GM23338 (cell line): ENCODE measurements around the gene TSPO2.

ENCODE experiments used
- EZH2 ChIP-seq: fragments of 200-600 bp; sonication (generic); IDR thresholded peaks from one replicate; pipeline ENCODE4 v1.8.0; 2017; ENCODE audit warnings: antibody characterized with exemption, mild to moderate bottlenecking, low read depth; ENCODE audit not compliant: unreplicated experiment
- EZH2phosphoT487 ChIP-seq: fragments of 200-600 bp; sonication (generic); IDR thresholded peaks from one replicate; pipeline ENCODE4 v1.8.1; 2018; ENCODE audit warnings: antibody characterized with exemption; ENCODE audit not compliant: unreplicated experiment
- POLR2AphosphoS5 ChIP-seq: IDR thresholded peaks from 2 replicates; pipeline ENCODE4 v1.6.1; 2016; ENCODE audit warnings: antibody characterized with exemption, low read depth
- ZNF114 ChIP-seq: fragments of 250-450 bp; sonication (Bioruptor Pico); IDR thresholded peaks from 2 replicates; pipeline ENCODE4 v1.5.0; 2020; ENCODE audit warnings: mild to moderate bottlenecking, moderate library complexity
- ZNF331 ChIP-seq: fragments of 250-450 bp; sonication (Bioruptor Pico); IDR thresholded peaks from 2 replicates; pipeline ENCODE4 v1.5.0; 2020; ENCODE audit warnings: low read depth, mild to moderate bottlenecking, moderate library complexity
- TF ChIP-seq, protein P1 (sequence below), 2 experiments: fragments of 200-600 bp in 1 of 2; sonication (generic) in 1 of 2; conservative IDR thresholded peaks; 2 replicates each; pipeline versions ENCODE4 v1.5.1 to v1.6.1; 2016 to 2017; ENCODE audit warnings: antibody characterized with exemption in 2 of 2, low read depth in 2 of 2, mild to moderate bottlenecking in 2 of 2, moderate library complexity in 1 of 2
- TF ChIP-seq, protein P2 (sequence below): IDR thresholded peaks from 2 replicates; pipeline ENCODE4 v1.6.1; 2016; ENCODE audit warnings: antibody characterized with exemption
- TF ChIP-seq, protein P3 (sequence below): IDR thresholded peaks from one replicate; pipeline ENCODE4 v1.6.1; 2018; ENCODE audit warnings: antibody characterized with exemption; ENCODE audit not compliant: unreplicated experiment
- TF ChIP-seq, protein P4 (sequence below): fragments of 250-450 bp; sonication (Bioruptor Pico); IDR thresholded peaks from 2 replicates; pipeline ENCODE4 v1.5.0; 2020; ENCODE audit warnings: mild to moderate bottlenecking, moderate library complexity

DNA sequence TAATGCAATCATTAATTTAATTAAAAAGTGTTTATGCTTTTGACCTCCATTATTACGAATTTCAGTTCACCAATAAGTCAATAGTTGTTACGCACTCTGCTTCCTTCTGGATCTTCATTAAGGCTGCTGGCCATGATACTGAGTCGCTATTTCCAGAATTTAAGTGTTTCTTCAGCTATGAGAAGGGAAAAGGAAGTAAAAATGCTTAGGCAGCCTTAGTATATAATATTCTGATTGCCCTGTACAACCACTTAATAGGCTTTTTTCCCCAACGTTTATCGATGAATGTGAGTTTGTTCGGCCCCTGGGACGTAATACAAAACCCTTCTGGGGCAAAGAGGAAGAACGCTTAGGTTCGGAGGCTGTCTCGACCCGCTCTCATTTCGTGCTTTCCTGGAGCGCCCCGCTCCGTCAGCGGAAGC, 29.2 kb downstream of the TSPO2 start:
- TF ChIP-seq, protein P1, sequence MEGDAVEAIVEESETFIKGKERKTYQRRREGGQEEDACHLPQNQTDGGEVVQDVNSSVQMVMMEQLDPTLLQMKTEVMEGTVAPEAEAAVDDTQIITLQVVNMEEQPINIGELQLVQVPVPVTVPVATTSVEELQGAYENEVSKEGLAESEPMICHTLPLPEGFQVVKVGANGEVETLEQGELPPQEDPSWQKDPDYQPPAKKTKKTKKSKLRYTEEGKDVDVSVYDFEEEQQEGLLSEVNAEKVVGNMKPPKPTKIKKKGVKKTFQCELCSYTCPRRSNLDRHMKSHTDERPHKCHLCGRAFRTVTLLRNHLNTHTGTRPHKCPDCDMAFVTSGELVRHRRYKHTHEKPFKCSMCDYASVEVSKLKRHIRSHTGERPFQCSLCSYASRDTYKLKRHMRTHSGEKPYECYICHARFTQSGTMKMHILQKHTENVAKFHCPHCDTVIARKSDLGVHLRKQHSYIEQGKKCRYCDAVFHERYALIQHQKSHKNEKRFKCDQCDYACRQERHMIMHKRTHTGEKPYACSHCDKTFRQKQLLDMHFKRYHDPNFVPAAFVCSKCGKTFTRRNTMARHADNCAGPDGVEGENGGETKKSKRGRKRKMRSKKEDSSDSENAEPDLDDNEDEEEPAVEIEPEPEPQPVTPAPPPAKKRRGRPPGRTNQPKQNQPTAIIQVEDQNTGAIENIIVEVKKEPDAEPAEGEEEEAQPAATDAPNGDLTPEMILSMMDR (conservative IDR thresholded peaks at IDR 0.05; ENCODE audit: low read depth in 2 of 2), result no peak
- no peak for TF ChIP-seq ZNF114 (CRISPR knock-in tag)
- no peak for TF ChIP-seq EZH2
- TF ChIP-seq ZNF331, result no peak
- no peak for TF ChIP-seq POLR2AphosphoS5
- TF ChIP-seq, protein P2, sequence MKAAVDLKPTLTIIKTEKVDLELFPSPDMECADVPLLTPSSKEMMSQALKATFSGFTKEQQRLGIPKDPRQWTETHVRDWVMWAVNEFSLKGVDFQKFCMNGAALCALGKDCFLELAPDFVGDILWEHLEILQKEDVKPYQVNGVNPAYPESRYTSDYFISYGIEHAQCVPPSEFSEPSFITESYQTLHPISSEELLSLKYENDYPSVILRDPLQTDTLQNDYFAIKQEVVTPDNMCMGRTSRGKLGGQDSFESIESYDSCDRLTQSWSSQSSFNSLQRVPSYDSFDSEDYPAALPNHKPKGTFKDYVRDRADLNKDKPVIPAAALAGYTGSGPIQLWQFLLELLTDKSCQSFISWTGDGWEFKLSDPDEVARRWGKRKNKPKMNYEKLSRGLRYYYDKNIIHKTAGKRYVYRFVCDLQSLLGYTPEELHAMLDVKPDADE, result no peak
- TF ChIP-seq EZH2phosphoT487, result no peak
- TF ChIP-seq, protein P3, sequence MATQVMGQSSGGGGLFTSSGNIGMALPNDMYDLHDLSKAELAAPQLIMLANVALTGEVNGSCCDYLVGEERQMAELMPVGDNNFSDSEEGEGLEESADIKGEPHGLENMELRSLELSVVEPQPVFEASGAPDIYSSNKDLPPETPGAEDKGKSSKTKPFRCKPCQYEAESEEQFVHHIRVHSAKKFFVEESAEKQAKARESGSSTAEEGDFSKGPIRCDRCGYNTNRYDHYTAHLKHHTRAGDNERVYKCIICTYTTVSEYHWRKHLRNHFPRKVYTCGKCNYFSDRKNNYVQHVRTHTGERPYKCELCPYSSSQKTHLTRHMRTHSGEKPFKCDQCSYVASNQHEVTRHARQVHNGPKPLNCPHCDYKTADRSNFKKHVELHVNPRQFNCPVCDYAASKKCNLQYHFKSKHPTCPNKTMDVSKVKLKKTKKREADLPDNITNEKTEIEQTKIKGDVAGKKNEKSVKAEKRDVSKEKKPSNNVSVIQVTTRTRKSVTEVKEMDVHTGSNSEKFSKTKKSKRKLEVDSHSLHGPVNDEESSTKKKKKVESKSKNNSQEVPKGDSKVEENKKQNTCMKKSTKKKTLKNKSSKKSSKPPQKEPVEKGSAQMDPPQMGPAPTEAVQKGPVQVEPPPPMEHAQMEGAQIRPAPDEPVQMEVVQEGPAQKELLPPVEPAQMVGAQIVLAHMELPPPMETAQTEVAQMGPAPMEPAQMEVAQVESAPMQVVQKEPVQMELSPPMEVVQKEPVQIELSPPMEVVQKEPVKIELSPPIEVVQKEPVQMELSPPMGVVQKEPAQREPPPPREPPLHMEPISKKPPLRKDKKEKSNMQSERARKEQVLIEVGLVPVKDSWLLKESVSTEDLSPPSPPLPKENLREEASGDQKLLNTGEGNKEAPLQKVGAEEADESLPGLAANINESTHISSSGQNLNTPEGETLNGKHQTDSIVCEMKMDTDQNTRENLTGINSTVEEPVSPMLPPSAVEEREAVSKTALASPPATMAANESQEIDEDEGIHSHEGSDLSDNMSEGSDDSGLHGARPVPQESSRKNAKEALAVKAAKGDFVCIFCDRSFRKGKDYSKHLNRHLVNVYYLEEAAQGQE, result no peak
- TF ChIP-seq, protein P4, sequence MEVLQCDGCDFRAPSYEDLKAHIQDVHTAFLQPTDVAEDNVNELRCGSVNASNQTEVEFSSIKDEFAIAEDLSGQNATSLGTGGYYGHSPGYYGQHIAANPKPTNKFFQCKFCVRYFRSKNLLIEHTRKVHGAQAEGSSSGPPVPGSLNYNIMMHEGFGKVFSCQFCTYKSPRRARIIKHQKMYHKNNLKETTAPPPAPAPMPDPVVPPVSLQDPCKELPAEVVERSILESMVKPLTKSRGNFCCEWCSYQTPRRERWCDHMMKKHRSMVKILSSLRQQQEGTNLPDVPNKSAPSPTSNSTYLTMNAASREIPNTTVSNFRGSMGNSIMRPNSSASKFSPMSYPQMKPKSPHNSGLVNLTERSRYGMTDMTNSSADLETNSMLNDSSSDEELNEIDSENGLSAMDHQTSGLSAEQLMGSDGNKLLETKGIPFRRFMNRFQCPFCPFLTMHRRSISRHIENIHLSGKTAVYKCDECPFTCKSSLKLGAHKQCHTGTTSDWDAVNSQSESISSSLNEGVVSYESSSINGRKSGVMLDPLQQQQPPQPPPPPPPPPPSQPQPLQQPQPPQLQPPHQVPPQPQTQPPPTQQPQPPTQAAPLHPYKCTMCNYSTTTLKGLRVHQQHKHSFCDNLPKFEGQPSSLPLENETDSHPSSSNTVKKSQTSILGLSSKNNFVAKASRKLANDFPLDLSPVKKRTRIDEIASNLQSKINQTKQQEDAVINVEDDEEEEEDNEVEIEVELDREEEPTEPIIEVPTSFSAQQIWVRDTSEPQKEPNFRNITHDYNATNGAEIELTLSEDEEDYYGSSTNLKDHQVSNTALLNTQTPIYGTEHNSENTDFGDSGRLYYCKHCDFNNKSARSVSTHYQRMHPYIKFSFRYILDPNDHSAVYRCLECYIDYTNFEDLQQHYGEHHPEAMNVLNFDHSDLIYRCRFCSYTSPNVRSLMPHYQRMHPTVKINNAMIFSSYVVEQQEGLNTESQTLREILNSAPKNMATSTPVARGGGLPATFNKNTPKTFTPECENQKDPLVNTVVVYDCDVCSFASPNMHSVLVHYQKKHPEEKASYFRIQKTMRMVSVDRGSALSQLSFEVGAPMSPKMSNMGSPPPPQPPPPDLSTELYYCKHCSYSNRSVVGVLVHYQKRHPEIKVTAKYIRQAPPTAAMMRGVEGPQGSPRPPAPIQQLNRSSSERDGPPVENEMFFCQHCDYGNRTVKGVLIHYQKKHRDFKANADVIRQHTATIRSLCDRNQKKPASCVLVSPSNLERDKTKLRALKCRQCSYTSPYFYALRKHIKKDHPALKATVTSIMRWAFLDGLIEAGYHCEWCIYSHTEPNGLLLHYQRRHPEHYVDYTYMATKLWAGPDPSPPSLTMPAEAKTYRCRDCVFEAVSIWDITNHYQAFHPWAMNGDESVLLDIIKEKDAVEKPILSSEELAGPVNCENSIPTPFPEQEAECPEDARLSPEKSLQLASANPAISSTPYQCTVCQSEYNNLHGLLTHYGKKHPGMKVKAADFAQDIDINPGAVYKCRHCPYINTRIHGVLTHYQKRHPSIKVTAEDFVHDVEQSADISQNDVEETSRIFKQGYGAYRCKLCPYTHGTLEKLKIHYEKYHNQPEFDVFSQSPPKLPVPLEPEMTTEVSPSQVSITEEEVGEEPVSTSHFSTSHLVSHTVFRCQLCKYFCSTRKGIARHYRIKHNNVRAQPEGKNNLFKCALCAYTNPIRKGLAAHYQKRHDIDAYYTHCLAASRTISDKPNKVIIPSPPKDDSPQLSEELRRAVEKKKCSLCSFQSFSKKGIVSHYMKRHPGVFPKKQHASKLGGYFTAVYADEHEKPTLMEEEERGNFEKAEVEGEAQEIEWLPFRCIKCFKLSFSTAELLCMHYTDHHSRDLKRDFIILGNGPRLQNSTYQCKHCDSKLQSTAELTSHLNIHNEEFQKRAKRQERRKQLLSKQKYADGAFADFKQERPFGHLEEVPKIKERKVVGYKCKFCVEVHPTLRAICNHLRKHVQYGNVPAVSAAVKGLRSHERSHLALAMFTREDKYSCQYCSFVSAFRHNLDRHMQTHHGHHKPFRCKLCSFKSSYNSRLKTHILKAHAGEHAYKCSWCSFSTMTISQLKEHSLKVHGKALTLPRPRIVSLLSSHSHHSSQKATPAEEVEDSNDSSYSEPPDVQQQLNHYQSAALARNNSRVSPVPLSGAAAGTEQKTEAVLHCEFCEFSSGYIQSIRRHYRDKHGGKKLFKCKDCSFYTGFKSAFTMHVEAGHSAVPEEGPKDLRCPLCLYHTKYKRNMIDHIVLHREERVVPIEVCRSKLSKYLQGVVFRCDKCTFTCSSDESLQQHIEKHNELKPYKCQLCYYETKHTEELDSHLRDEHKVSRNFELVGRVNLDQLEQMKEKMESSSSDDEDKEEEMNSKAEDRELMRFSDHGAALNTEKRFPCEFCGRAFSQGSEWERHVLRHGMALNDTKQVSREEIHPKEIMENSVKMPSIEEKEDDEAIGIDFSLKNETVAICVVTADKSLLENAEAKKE, result no peak
